ENCODE data around the gene ATP1A2. TPM values are rescaled to one million over a fixed set of nuclear protein-coding genes. Genes with fewer than 3 reads are reported as not detected.

ATP1A2 gene
- total and polyA plus RNA-seq, 3 donors from 2014 or later = 13.2 to 27.9 (median 14.2) TPM

GRCh38 chr1:160177231-160177630 is 61.7 kb downstream of the ATP1A2 start:
- WGBS, 2 donors = 84 to 92% methylated on average over 2 of the region's 2 CpGs
- no peaks in the 10 kb centered on the region for H3K27me3 ChIP-seq
- intact Hi-C loops (cut with DNase I; ENCODE audit: low total_unique reads) = no loop called here
- H3K4me3 ChIP-seq = no peak overlapping the region
- peaks cover 7% of the 10 kb centered on the region for H3K4me1 ChIP-seq
- H3K9me3 ChIP-seq = no peaks in the 10 kb centered on the region
- TF ChIP-seq, protein P1, sequence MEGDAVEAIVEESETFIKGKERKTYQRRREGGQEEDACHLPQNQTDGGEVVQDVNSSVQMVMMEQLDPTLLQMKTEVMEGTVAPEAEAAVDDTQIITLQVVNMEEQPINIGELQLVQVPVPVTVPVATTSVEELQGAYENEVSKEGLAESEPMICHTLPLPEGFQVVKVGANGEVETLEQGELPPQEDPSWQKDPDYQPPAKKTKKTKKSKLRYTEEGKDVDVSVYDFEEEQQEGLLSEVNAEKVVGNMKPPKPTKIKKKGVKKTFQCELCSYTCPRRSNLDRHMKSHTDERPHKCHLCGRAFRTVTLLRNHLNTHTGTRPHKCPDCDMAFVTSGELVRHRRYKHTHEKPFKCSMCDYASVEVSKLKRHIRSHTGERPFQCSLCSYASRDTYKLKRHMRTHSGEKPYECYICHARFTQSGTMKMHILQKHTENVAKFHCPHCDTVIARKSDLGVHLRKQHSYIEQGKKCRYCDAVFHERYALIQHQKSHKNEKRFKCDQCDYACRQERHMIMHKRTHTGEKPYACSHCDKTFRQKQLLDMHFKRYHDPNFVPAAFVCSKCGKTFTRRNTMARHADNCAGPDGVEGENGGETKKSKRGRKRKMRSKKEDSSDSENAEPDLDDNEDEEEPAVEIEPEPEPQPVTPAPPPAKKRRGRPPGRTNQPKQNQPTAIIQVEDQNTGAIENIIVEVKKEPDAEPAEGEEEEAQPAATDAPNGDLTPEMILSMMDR (IDR thresholded peaks at IDR 0.05) = no peak
- H3K36me3 ChIP-seq (ENCODE audit: low read depth, missing control alignments) = no peaks in the 10 kb centered on the region
- no peak overlapping the region for H3K27ac ChIP-seq
- DNase-seq = no peak

GRCh38 chr1:160177667-160178066 is 62.1 kb downstream of the ATP1A2 start:
- no peak for TF ChIP-seq POLR2A (IDR thresholded peaks at IDR 0.05)
- TF ChIP-seq, protein P1 (IDR thresholded peaks at IDR 0.05) = no peak
- intact Hi-C loops (cut with DNase I; ENCODE audit: low total_unique reads) = no loop called here
- H3K9me3 ChIP-seq = no peaks in the 10 kb centered on the region
- peaks cover 7% of the 10 kb centered on the region for H3K4me1 ChIP-seq
- WGBS, 2 donors = 83 to 84% methylated on average over 1 of the region's 1 CpG
- no peak overlapping the region for H3K27ac ChIP-seq
- no peaks in the 10 kb centered on the region for H3K36me3 ChIP-seq (ENCODE audit: low read depth, missing control alignments)
- H3K27me3 ChIP-seq = no peaks in the 10 kb centered on the region
- H3K4me3 ChIP-seq = no peak overlapping the region
- no peak for DNase-seq

DNA sequence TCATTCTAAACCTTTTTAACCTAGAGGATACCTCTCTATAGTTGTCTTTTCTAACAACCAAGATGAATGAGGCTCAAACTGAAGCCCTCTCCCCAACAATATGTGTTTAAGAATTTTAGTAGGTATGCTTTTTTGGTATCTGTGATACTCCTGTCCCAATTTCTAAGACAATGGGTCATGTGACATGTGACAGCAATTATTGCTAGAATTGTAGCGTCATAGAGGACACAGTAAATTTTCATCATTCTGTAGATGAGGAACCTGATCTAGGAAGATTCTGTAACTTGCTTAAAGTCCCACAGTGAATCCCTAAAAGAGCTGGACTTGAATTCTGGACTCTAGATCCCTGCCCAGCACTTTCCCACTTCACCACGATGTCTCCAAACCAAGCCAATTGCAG is 63.2 kb downstream of the ATP1A2 start:
- Histone ChIP-seq H3K4me1 (peaks cover 7% of the 10 kb centered on the region), H3K4me3 (no peak overlapping the region), H3K27me3 (no peaks in the 10 kb centered on the region), H3K9me3 (no peaks in the 10 kb centered on the region), H3K27ac (no peak overlapping the region), H3K36me3 (ENCODE audit: low read depth, missing control alignments) (no peaks in the 10 kb centered on the region)
- DNase-seq = no peak
- WGBS, 2 donors = 89 to 100% methylated on average over 2 of the region's 2 CpGs
- intact Hi-C loops (cut with DNase I; ENCODE audit: low total_unique reads) = no loop called here
- TF ChIP-seq, protein P1 (IDR thresholded peaks at IDR 0.05) = no peak
- no peak for TF ChIP-seq POLR2A (IDR thresholded peaks at IDR 0.05)

- H3K4me3 ChIP-seq = no peak overlapping the region
- 95 to 96% methylated on average over 4 of the region's 4 CpGs for WGBS, 2 donors
- H3K9me3 ChIP-seq = no peaks in the 10 kb centered on the region
- H3K27ac ChIP-seq = no peak overlapping the region
- intact Hi-C loops (cut with DNase I; ENCODE audit: low total_unique reads) = no loop called here
- no peak for DNase-seq
- TF ChIP-seq POLR2A (IDR thresholded peaks at IDR 0.05) = no peak
- TF ChIP-seq, protein P1 (IDR thresholded peaks at IDR 0.05) = no peak
- H3K4me1 ChIP-seq = peaks cover 7% of the 10 kb centered on the region
- no peaks in the 10 kb centered on the region for H3K27me3 ChIP-seq
- H3K36me3 ChIP-seq (ENCODE audit: low read depth, missing control alignments) = no peaks in the 10 kb centered on the region
Observed at GRCh38 chr1:160179336-160179735, 63.8 kb downstream of the ATP1A2 start.

- Histone ChIP-seq H3K36me3 (ENCODE audit: low read depth, missing control alignments) (no peaks in the 10 kb centered on the region), H3K9me3 (no peaks in the 10 kb centered on the region), H3K4me3 (no peak overlapping the region), H3K4me1 (no peaks in the 10 kb centered on the region), H3K27ac (no peak overlapping the region), H3K27me3 (no peaks in the 10 kb centered on the region)
- WGBS, 2 donors = 88 to 95% methylated on average over 7 of the region's 7 CpGs
- TF ChIP-seq POLR2A (IDR thresholded peaks at IDR 0.05) = no peak
- TF ChIP-seq, protein P1 (IDR thresholded peaks at IDR 0.05) = no peak
- intact Hi-C loops (cut with DNase I; ENCODE audit: low total_unique reads) = no loop called here
- no peak for DNase-seq
Observed at GRCh38 chr1:160186246-160186645, 70.7 kb downstream of the ATP1A2 start.
